Activated T-cell treated with anti-CD3 and anti-CD28 coated beads for 48 hours (primary cell): ENCODE measurements around the gene HAUS5.
A peak's percentile ranks its signal among the peaks of the same experiment; 100 is the strongest.
"Not testable (repeated sequence)": the region's sequence is repeated elsewhere in the genome, so short reads cannot be mapped to it uniquely, and the experiment has no call there.

Source experiments
- DNase-seq: peaks from one replicate; pipeline ENCODE4 v3.0.0-alpha.2; 2020; ENCODE audit warnings: low read depth

HAUS5 gene

GRCh38 chr19:35612559-35613321 lies at the start of gene HAUS5:
HAUS5 (plus strand) TSS chr19:35612735; CDS start chr19:35612795, 60 bp downstream.
- peak; percentile 97 for DNase-seq

DNA sequence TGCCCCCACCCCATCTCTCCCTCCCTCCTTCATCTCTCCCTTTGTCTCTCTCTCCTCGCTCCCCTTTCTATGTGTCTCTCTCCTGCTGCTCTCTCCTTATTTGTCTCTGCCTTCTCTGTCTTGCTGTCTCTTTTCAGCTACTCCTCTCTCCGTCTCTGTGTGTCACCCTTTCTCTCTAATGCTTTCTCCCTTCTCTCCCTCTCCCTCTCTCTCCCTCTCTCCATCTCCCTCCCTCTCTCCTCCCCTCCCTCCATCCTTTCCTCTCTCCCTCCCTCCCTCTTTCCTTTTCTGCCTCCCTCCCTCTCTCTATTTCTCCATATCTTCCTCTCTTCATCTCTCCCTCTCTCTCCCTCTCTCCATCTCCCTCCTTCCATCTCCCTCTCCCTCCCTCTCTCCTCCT lies 49.8 kb upstream of the HAUS5 start:
- DNase-seq: no peak

DNA sequence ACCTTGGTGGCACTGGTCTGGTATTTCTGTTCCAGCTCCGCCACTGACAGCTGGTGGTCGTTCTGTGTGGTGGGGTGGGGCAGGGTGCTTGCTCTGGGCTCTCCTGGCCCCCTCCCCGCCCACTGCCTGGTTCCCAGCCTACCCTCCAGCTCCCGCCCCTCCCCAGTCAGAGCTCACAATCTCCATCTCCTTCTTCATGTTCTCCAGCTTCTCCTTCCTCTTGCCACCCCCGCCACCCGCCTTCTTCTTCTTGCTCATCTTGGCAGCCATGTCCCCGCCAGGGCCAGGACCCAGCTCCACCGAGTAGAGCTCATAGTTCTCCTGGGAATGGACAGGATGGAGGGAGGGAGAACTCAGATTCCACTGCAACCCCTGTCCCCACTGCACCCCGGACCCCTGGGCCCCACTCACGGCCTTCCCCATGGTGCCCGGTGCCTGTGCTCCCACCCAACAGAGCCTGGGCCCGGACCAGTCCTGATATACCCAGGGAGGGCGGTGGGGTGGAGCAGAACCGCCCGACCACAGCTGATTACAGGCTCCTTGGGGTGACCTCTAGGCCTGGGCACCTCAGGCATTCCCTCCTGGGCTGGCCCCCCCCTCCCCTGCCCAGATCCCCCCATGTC lies 49.2 kb upstream of the HAUS5 start, which contains the start of gene ATP4A:
Gene ATP4A, minus strand, starts transcription at position 452 of the 623 bp plus-strand sequence. Its CDS starts 29 bp downstream, at position 423.
- no peak for DNase-seq

DNA sequence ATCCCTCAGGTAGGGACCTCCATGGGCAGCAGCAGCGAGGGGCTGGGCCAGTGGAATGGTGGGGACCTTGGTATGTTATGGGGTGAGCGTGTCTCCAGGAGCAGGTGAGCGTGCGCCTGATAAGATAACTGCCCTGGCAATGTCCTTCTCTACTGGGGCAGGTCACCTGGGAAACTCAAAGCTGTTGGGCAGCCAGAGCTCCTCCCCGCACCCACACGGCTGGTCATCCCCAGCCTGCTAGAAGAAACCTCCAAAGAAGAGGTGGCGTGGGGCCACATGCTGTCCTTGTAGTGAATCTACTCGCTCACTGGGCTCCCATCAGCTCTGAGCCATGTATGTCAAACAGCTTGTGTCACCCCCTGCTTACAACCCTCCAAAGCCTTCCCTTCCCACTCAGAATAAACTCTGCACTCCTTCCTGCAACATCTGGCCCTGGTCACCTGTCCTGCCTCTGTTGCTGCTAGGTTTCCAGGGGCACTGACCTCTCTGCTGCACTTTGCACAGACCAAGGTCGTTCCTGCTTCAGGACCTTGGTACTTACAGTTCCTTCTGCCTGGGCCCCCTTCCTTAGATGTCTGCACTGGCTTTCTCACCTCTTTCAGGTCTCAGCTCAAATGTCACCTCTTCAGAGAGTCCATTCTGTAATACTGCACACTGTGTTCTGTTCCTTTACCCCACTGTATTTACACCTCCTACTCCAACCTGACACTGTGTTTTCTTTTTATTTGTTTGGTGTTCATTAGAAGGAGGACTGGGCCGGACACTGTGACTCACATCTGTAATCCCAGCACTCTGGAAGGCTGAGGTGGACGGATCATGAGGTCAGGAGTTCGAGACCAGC lies 47.3 kb upstream of the HAUS5 start:
- no peak for DNase-seq

- DNase-seq: no peak
Measured at GRCh38 chr19:35566738-35567137, 45.8 kb upstream of the HAUS5 start.

DNA sequence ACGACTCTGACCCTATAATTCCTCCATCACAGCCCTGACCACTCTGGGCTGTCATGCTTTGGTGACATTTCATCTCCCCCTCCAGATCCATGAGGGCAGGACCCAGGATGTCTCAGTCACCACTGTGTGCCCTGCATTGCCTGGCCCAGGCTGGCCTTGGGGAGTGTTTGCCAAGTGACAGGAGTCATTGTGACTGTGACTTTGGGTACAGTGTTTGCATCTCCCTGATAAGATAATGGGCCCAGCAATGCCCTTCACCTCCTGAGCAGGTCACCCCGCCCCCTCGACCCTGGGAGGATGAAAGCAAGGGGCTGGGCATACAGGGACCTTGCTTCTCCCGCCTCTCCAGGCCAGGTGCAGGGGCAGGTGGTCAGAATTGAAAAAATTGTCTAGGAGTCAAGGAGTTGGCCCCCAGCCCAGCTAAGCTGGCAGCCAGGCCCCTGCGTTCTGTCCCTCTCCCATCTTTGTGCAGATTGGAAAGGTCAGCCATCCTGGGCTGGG lies 43.2 kb upstream of the HAUS5 start:
- DNase-seq: no peak

- DNase-seq: no peak
Measured at GRCh38 chr19:35571406-35571965, 41.0 kb upstream of the HAUS5 start.

DNA sequence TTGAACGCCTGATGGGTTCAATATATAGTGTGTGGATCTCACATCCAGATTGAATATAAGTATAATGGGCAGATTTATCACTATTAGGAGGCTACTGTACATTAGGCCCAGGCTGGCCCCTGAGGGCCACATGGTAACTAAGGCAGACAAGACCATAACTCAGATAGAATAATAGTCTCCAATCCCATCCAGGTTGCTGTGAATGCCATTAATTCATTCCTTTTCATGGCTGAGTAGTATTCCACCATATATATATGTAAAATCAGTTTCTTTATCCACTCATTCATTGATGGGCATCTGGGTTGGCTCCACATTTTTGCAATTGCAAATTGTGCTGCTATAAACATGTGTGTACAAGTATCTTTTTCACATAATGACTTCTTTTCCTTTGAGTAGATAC lies 34.6 kb upstream of the HAUS5 start:
- no peak for DNase-seq

DNA sequence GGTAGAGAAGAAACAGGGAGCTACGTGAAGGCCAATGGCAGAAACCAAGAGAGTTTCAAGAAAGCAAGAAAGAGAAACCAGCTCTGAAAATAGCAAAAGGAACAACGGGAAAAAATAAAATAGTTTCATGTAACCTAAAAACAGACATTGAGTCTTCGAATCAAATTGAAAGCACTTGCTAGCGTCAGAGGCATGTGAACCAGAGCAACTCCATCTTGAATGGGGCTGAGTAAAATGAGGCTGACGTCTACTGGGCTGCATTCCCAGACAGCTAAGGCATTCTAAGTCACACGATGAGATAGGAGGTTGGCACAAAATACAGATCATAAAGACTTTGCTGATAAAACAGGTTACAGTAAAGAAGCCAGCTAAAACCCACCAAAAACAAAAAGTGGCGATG lies 33.8 kb upstream of the HAUS5 start:
- DNase-seq: no peak

DNA sequence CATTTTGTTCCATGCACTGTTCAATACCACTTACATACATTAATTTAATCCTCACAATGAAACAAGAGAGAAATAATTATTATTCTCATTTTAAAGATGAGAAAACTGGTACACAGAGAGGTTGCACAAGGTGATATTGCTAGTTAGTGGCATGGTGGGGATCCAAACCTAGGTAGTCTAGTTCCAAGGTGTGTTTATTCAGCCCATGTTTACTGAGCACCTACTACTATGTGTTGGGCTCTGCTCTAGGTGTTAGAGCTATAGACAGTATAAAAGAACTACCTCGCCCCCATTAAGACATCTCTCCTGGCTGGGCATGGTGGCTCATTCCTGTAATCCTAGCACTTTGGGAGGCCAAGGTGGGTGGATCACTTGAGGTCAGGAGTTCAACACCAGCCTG lies 29.8 kb upstream of the HAUS5 start:
- DNase-seq: no peak

DNA sequence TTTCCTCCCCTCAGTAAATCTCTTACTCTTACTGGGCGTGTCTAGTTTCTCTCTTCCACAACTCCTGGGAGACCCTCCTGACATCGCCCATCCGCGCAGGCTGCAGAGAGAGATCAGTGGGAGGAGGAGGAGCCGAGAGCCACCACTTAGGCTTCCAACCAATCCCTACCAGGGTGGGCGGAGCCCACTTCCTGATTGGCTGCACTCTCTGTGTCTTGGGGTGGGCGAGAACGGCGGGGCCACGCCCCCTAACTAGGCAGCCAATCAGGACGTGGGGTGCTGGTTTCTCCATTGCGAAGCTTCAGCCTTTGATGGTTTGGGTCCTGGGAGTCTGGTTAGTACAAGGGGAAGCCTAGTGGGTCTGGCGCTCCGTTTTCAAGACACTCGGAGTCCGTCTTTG lies 26.7 kb upstream of the HAUS5 start, which contains the start of gene PMIS2:
Gene PMIS2, plus strand, starts transcription at position 326 of the 400 bp plus-strand sequence. CDS start 87 bp downstream, outside the sequence.
- DNase-seq: peak; percentile 44

- DNase-seq: no peak
Measured at GRCh38 chr19:35587321-35587720, 25.2 kb upstream of the HAUS5 start.

DNA sequence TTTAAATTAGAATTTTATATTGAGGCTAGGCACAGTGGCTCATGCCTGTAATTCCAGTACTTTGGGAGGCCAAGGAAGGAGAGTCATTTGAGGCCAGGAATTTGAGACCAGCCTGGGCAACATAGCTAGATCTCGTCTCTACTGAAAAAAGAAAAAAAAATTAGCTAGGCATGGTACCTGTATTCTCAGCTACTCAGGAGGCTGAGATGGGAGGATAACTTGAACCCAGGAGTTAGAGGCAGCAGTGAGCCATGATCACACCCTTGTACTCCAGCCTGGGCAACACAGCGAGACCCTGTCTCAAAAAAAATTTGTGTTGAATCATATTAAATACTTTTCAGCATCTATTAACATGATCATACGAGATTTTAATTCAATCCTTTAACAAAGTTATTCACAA lies 21.7 kb upstream of the HAUS5 start:
- no peak for DNase-seq

DNA sequence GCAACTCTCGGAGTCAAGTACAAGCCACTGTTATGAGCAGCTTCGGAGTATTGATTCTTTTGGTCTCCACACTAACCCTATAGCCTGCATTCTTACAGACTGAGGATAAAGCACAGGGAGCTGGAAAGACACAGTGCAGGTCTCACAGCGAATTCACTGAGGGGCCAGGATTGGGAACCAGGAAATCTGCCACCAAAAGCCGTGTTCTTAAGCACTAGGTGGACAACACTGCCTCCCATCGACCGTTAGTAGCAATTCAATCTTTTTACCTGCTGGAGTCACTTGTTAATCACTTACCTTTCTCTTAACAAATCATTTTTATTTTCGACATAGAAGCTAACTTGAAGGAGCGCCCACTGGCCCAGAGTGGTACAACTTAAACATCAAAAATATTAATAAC lies 20.3 kb upstream of the HAUS5 start:
- no peak for DNase-seq

DNA sequence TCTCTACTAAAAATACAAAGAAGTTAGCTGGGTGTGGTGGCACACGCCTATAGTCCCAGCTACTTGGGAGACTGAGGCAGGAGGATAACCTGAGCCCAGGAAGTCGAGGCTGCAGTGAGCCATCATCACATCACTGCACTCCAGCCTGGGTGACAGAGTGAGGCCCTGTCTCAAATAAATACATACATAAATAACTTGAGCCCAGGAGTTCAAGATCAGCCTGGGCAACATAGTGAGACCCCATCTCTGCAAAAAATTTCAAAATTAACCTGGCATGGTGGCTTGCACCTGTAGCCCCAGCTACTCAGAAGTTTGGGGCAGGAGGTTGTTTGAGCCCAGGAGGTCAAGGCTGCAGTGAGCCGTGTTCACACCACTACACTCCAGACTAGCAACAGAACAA lies 17.5 kb upstream of the HAUS5 start:
- DNase-seq: not testable (repeated sequence)

GRCh38 chr19:35595928-35596327 lies 16.6 kb upstream of the HAUS5 start:
- no peak for DNase-seq

GRCh38 chr19:35596366-35596999 lies 16.1 kb upstream of the HAUS5 start:
- DNase-seq: no peak

DNA sequence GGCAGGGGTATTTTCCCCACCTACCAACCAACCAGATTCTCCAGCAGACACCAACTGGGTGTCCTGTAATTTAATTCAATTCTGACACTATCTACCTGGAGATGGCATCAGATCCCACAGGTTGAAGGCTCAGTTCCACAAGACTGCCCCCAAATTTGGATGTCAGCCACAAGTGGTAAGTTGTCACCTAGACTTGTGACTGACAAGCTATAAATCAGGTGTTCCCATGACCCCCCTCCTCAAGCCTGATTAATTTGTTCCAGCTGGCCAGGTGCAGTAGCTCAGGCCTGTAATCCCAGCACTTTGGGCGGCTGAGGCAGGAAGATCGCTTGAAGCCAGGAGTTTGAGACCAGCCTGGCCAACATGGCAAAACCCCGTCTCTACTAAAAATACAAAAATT lies 10.6 kb upstream of the HAUS5 start:
- DNase-seq: no peak

DNA sequence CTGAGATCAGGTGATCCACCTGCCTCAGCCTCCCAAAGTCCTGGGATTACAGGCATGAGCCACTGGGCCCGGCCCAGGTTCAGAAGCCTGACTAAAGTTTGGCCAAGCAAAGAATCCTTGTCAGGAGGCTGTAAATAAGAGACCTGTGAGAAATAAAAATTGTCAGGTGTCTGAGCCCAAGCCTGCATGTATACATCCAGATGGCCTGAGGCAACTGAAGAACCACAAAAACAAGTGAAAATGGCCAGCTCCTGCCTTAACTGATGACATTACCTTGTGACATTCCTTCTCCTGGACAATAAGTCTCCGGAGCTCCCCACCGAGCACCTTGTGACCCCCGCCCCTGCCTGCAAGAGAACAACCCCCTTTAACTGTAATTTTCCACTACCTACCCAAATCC lies 8.1 kb upstream of the HAUS5 start:
- DNase-seq: not testable (repeated sequence)

GRCh38 chr19:35607170-35607569 lies 5.4 kb upstream of the HAUS5 start:
- not testable (repeated sequence) for DNase-seq

DNA sequence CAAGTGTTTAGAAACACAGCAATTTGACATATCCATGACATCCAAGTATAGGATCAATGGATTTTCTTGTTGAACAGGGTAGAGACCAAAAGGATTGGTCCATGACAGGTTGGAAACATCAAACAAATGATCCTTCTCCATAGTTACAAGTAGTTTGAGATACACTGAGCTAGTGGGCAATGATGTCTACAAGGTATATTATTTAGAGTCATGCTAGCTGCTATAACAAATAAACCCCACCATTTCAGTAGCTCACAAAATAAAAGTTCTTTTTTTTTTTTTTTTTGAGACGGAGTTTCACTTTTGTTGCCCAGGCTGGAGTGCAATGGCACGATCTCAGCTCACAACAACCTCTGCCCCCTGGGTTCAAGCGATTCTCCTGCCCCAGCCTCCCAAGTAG lies 4.9 kb upstream of the HAUS5 start:
- DNase-seq: no peak

DNA sequence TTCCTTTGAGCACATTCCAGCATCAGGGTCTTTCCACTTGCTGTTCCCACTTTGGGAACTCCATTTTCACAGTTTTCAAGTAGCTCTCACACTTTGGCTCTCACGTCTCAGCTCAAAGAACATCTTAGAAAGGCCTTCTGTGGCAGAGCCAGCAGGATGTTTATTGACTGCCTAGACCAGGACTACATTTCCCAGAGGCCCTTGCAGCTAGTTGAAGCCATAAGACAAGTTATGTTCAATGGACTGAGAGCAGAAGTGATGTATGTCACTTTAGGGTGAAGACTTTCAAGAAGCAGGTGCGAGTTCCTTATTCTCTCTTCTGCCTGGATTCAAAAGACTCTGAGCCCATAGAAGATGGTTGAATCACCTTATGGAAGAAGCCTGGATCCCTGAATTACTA lies 4.3 kb upstream of the HAUS5 start:
- DNase-seq: no peak
